ENCODE results near the gene MAP4K2.

MAP4K2 gene

GRCh38 chr11:64810891-64811272 is 7.9 kb upstream of the MAP4K2 start:
- peak; percentile 32 for DNase-seq (ENCODE audit: low spot score)

- peak; percentile 77 for DNase-seq (ENCODE audit: low spot score)
Measured at GRCh38 chr11:64810271-64810890, 7.4 kb upstream of the MAP4K2 start, which contains the start of gene MEN1. TSS of gene MEN1 (minus strand) at chr11:64810551. CDS start at chr11:64810109, 442 bp downstream.

GRCh38 chr11:64809781-64810241 is 6.8 kb upstream of the MAP4K2 start:
- DNase-seq (ENCODE audit: low spot score) = no peak

GRCh38 chr11:64805481-64805880 is 2.5 kb upstream of the MAP4K2 start:
- DNase-seq (ENCODE audit: low spot score) = no peak

GRCh38 chr11:64804346-64805210 is 1.6 kb upstream of the MAP4K2 start:
- no peak for DNase-seq (ENCODE audit: low spot score)

GRCh38 chr11:64803846-64804345 is 882 bp upstream of the MAP4K2 start:
- peak; percentile 7 for DNase-seq (ENCODE audit: low spot score)

GRCh38 chr11:64802370-64803157 is 450 bp downstream of the MAP4K2 start:
- peak; percentile 32 for DNase-seq (ENCODE audit: low spot score)

GRCh38 chr11:64801561-64802369 is 1.2 kb downstream of the MAP4K2 start:
- DNase-seq (ENCODE audit: low spot score) = no peak

GRCh38 chr11:64801158-64801464 is 1.9 kb downstream of the MAP4K2 start:
- no peak for DNase-seq (ENCODE audit: low spot score)

GRCh38 chr11:64800303-64801157 is 2.5 kb downstream of the MAP4K2 start:
- DNase-seq (ENCODE audit: low spot score) = no peak

GRCh38 chr11:64799623-64800302 is 3.3 kb downstream of the MAP4K2 start:
- no peak for DNase-seq (ENCODE audit: low spot score)

- DNase-seq (ENCODE audit: low spot score) = no peak
Measured at GRCh38 chr11:64799256-64799622, 3.8 kb downstream of the MAP4K2 start.

GRCh38 chr11:64796757-64797541 is 6.1 kb downstream of the MAP4K2 start:
- DNase-seq (ENCODE audit: low spot score) = no peak

- no peak for DNase-seq (ENCODE audit: low spot score)
Measured at GRCh38 chr11:64796047-64796756, 6.8 kb downstream of the MAP4K2 start.

- DNase-seq (ENCODE audit: low spot score) = no peak
Measured at GRCh38 chr11:64794526-64794925, 8.5 kb downstream of the MAP4K2 start.

- no peak for DNase-seq (ENCODE audit: low spot score)
Measured at GRCh38 chr11:64793271-64794160, 9.5 kb downstream of the MAP4K2 start.

- no peak for DNase-seq (ENCODE audit: low spot score)
Measured at GRCh38 chr11:64792482-64792881, 10.5 kb downstream of the MAP4K2 start.
